ENCODE results near the gene METTL9.
"Not testable (repeated sequence)": the region's sequence is repeated elsewhere in the genome, so short reads cannot be mapped to it uniquely, and the experiment has no call there.

Gene METTL9

GRCh38 chr16:21573506-21573905 lies 25.9 kb upstream of the METTL9 start:
- DNase-seq (ENCODE audit: low read depth in 2 of 2), result not testable (repeated sequence)

- no peak for DNase-seq (ENCODE audit: low read depth in 2 of 2)
These were observed 25.0 kb upstream of the METTL9 start for GRCh38 chr16:21574372-21574771.

- DNase-seq (ENCODE audit: low read depth in 2 of 2), result not testable (repeated sequence)
These were observed 23.1 kb upstream of the METTL9 start for GRCh38 chr16:21576323-21576722.

GRCh38 chr16:21577487-21577886 lies 21.9 kb upstream of the METTL9 start:
- not testable (repeated sequence) for DNase-seq (ENCODE audit: low read depth in 2 of 2)

- DNase-seq (ENCODE audit: low read depth in 2 of 2), result not testable (repeated sequence)
These were observed 21.1 kb upstream of the METTL9 start for GRCh38 chr16:21578311-21578710.

- DNase-seq (ENCODE audit: low read depth in 2 of 2), result not testable (repeated sequence)
These were observed 19.2 kb upstream of the METTL9 start for GRCh38 chr16:21580131-21580530.

- no peak for DNase-seq (ENCODE audit: low read depth in 2 of 2)
These were observed 18.6 kb upstream of the METTL9 start for GRCh38 chr16:21580807-21581206.

GRCh38 chr16:21584817-21585216 lies 14.6 kb upstream of the METTL9 start:
- DNase-seq (ENCODE audit: low read depth in 2 of 2), result no peak

- DNase-seq (ENCODE audit: low read depth in 2 of 2), result not testable (repeated sequence)
These were observed 10.8 kb upstream of the METTL9 start for GRCh38 chr16:21588593-21588992.

- no peak for DNase-seq (ENCODE audit: low read depth in 2 of 2)
These were observed 9.8 kb upstream of the METTL9 start for GRCh38 chr16:21589551-21589950.

- DNase-seq (ENCODE audit: low read depth in 2 of 2), result no peak
These were observed 9.1 kb upstream of the METTL9 start for GRCh38 chr16:21590287-21590686.

GRCh38 chr16:21590796-21591195 lies 8.6 kb upstream of the METTL9 start:
- no peak for DNase-seq (ENCODE audit: low read depth in 2 of 2)

- no peak for DNase-seq (ENCODE audit: low read depth in 2 of 2)
These were observed 7.2 kb upstream of the METTL9 start for GRCh38 chr16:21592191-21592590.

- DNase-seq (ENCODE audit: low read depth in 2 of 2), result no peak
These were observed 5.7 kb upstream of the METTL9 start for GRCh38 chr16:21593530-21594289.

GRCh38 chr16:21597561-21598030 lies 1.8 kb upstream of the METTL9 start:
- DNase-seq (ENCODE audit: low read depth in 2 of 2), result no peak

- DNase-seq (ENCODE audit: low read depth in 2 of 2), result no peak
These were observed 1.2 kb upstream of the METTL9 start for GRCh38 chr16:21598206-21598605.

GRCh38 chr16:21598701-21599121 lies 666 bp upstream of the METTL9 start:
- DNase-seq (ENCODE audit: low read depth in 2 of 2), result no peak

- DNase-seq (ENCODE audit: low read depth in 2 of 2), result no peak
These were observed 825 bp downstream of the METTL9 start for GRCh38 chr16:21600031-21600773.

GRCh38 chr16:21602785-21603184 lies 3.4 kb downstream of the METTL9 start:
- no peak for DNase-seq (ENCODE audit: low read depth in 2 of 2)

GRCh38 chr16:21603928-21604327 lies 4.6 kb downstream of the METTL9 start:
- DNase-seq (ENCODE audit: low read depth in 2 of 2), result no peak

GRCh38 chr16:21605848-21606247 lies 6.5 kb downstream of the METTL9 start:
- DNase-seq (ENCODE audit: low read depth in 2 of 2), result not testable (repeated sequence)

- no peak for DNase-seq (ENCODE audit: low read depth in 2 of 2)
These were observed 9.4 kb downstream of the METTL9 start for GRCh38 chr16:21608639-21609328.
